NB4 (cell line): ENCODE results near the gene OSBPL8.

ENCODE experiments used
- DNase-seq: peaks from one replicate; pipeline ENCODE4 v3.0.0; 2010; ENCODE audit warnings: low read depth
- H3K4me3 ChIP-seq: one replicate; pipeline ENCODE4 v1.5.1; 2011; ENCODE audit warnings: mild to moderate bottlenecking, low read depth, low read length, moderate library complexity
- CTCF ChIP-seq: IDR thresholded peaks from one replicate; pipeline ENCODE4 v1.5.1; 2012; ENCODE audit warnings: low read depth, low read length
- MAX ChIP-seq: IDR thresholded peaks from 2 replicates; pipeline ENCODE4 v1.6.1; 2011; ENCODE audit warnings: low read depth, low read length
- MYC ChIP-seq: IDR thresholded peaks from 2 replicates; pipeline ENCODE4 v1.6.1; 2011; ENCODE audit warnings: low read depth, low read length
- POLR2A ChIP-seq: IDR thresholded peaks from 2 replicates; pipeline ENCODE4 v1.6.1; 2011; ENCODE audit warnings: mild to moderate bottlenecking; ENCODE audit not compliant: insufficient read length; ENCODE audit errors: extremely low read depth

Gene OSBPL8

GRCh38 chr12:76409074-76409473 lies 150.5 kb downstream of the OSBPL8 start:
- TF ChIP-seq MYC (no peak), MAX (no peak), CTCF (no peak), POLR2A (no peak)
- H3K4me3 ChIP-seq = no peak overlapping the region
- DNase-seq = no peak

DNA sequence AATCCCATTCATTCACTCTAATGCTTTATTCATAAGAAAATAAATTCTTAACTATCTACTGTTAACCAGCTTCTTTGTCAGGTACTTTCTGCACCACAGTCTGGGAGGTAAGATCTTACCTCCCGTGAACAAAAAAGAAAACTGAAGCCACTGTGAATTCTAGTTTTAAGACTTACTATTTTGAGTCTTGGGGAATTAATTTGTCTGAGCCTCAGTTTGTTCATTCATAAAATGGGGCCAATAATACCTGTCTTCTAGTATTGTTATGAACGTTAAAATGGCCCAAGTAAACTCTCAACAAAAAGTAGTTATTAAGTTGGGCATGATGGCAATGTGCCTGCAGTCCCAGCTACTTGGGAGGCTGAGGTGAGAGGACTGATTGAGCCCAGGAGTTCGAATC lies 151.9 kb downstream of the OSBPL8 start:
- DNase-seq = no peak
- H3K4me3 ChIP-seq = no peak overlapping the region
- TF ChIP-seq CTCF (no peak), POLR2A (no peak), MYC (no peak), MAX (no peak)

- TF ChIP-seq POLR2A (no peak), MAX (no peak), MYC (no peak), CTCF (no peak)
- H3K4me3 ChIP-seq = no peak overlapping the region
- no peak for DNase-seq
Measured at GRCh38 chr12:76402259-76402658, 157.3 kb downstream of the OSBPL8 start.

DNA sequence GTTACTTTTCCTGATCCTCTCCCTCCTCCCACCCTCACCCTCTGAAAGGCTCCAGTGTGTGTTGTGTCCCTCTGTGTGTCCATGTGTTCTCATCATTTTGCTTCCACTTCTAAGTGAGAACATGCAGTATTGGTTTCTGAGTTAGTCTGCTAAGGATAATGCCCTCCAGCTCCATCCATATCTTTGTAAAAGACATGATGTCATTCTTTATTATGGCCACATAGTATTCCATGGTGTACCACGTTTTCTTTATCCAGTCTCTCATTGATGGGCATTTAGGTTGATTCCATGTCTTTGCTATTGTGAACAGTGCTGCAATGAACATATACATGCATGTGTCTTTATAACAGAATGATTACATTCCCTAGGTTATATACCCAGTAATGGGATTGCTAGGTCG lies 159.4 kb downstream of the OSBPL8 start:
- H3K4me3 ChIP-seq = no peak overlapping the region
- no peak for TF ChIP-seq CTCF
- TF ChIP-seq MYC = no peak
- TF ChIP-seq POLR2A = no peak
- TF ChIP-seq MAX = no peak
- DNase-seq = no peak

- no peak overlapping the region for H3K4me3 ChIP-seq
- no peak for DNase-seq
- no peak for TF ChIP-seq MAX
- no peak for TF ChIP-seq CTCF
- TF ChIP-seq POLR2A = no peak
- no peak for TF ChIP-seq MYC
Measured at GRCh38 chr12:76399040-76399439, 160.5 kb downstream of the OSBPL8 start.

DNA sequence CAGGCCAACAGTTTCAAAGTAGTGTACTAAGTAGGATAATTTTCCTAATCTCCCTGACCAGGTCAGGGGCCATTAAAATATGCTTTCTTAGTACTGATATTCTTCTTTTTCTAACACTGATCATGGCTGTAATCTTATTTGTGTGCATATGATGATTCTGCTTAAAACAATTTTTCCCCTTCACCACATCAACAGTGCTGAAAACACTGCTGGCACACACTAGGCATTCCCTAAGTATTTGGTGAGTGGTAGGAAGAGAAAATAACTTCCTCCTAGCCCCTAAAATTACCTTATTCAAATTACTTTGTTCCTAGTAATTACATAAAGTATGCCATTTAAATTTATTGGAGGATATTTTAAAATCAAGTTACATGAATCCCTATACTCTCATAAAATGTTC lies 161.5 kb downstream of the OSBPL8 start:
- no peak for DNase-seq
- H3K4me3 ChIP-seq = no peak overlapping the region
- TF ChIP-seq CTCF = no peak
- no peak for TF ChIP-seq MYC
- TF ChIP-seq POLR2A = no peak
